Cardiac septum (tissue), 1 donor: ENCODE measurements around the gene CLDND1. TPM values are rescaled to one million over a fixed set of nuclear protein-coding genes. Genes with fewer than 3 reads are reported as not detected.
"Not testable (repeated sequence)": the region's sequence is repeated elsewhere in the genome, so short reads cannot be mapped to it uniquely, and the experiment has no call there.

Source experiments
- DNase-seq: peaks from one replicate; pipeline ENCODE4 v3.0.0-alpha.2; 2020; ENCODE audit warnings: low spot score
- intact Hi-C: fragments of 100-400 bp; cut with DNase I; formaldehyde crosslinking; loops from one replicate; pipeline ENCODE4 v1.14.0; 2022
- long read RNA-seq: library from polyadenylated mRNA; unstranded; transcript quantifications from one replicate; pipeline ENCODE4 v2.0.0, GENCODE V29; 2021
- total RNA-seq: library from RNA; stranded (reverse); fragmentation: NEBNext Ultra II Directional; extraction: Animal tissue kit (Norgen Biotek cat#: 25700); gene quantifications from one replicate; pipeline ENCODE4 v1.2.1, GENCODE V29; 2021
- donor health status: DM: no; HTN: no; CAD: no.

CLDND1 gene
- 80.8 TPM for total RNA-seq
- long read RNA-seq, transcript CLDND1-201 (5 exons, 2,161 nt), result major isoform, 34 of 71 reads
- long read RNA-seq, partial matches to known transcripts, result 12 of 71 reads
- long read RNA-seq, other reads (novel, unspliced or antisense), result 20 of 71 reads

GRCh38 chr3:98522544-98523281, at the start of gene CLDND1:
TSS of gene CLDND1 (minus strand) at chr3:98522902. CDS start at chr3:98521424, 1,478 bp downstream.
- intact Hi-C loops, result loop anchor here (2.0 to 10.0 kb wide), 3 partner anchors 70 to 758 kb away; partner anchors contain the start of genes ARL6, CPOX and DCBLD2
- peak; percentile 99 for DNase-seq

DNA sequence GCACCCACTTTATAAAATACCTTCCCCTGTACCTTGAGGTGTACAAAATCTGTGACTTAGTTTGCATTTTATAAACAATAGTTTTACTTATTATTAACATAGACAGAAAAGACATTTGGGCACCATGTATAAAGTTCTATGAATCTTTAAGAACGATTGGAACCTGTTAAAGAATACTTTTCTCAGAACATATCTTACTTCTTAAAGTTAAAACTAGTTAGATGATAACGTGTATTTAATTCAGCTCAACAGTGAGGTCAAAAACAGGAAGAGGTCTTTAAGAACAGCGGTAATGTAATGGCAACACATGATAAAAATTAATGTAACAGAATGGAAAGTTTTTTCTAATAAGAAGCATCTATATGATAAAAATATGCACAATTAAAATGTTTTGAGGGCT, 45.7 kb upstream of the CLDND1 start:
- DNase-seq, result no peak
- intact Hi-C loops, result no loop called here

DNA sequence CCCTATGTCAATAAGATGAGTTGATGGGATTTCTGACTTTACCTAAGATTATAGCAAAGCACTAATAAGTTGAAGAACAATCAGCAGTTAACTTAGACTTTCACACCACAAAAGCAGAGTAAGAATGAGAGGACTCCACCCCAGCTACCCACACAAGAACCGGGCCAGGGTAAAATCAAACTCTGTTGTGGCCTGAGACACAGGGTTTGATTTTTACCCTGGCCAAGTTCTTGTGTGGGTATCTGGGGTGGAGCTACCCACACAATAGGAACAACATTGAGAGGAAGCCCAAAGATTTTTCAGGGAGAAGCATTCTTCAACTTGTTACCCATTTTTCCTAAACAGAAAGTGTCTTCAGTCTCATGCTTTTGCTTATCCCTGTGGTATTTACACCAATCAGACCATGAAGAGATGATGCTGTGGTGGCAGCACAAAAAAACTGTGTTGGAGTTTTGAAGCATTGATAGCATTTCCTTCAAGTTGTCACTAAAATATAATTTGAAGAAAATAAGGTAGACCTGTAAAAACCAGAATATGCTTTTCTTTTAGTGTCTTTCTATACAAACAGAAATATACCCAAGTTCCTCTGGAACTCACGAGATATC, 45.1 kb upstream of the CLDND1 start:
- intact Hi-C loops, result no loop called here
- no peak for DNase-seq

GRCh38 chr3:98565843-98566242, 43.1 kb upstream of the CLDND1 start:
- intact Hi-C loops, result no loop called here
- DNase-seq, result no peak

DNA sequence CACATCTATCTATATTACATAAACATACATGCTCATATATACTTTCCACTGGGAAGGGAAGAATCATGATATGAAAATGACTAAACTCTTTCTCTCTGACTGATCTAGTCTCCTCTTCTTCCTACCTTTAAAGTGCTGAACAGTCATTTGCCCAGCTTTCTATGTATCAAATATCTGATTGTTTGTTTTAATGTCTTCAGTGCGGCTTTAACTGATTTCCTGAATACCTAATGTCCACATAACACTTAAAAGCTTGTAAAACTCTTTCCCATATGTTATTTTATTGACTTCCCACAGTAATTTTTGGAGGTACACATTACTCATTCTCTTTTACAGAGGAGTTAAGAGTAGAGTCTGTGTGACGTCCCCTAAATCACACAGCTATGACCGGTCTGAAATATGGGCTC, 42.5 kb upstream of the CLDND1 start:
- no peak for DNase-seq
- intact Hi-C loops, result no loop called here

GRCh38 chr3:98564282-98565005, 41.7 kb upstream of the CLDND1 start:
- intact Hi-C loops, result no loop called here
- DNase-seq, result no peak

- intact Hi-C loops, result no loop called here
- DNase-seq, result no peak
Observed at GRCh38 chr3:98563661-98564281, 41.1 kb upstream of the CLDND1 start.

- intact Hi-C loops, result no loop called here
- no peak for DNase-seq
Observed at GRCh38 chr3:98561727-98562521, 39.2 kb upstream of the CLDND1 start.

DNA sequence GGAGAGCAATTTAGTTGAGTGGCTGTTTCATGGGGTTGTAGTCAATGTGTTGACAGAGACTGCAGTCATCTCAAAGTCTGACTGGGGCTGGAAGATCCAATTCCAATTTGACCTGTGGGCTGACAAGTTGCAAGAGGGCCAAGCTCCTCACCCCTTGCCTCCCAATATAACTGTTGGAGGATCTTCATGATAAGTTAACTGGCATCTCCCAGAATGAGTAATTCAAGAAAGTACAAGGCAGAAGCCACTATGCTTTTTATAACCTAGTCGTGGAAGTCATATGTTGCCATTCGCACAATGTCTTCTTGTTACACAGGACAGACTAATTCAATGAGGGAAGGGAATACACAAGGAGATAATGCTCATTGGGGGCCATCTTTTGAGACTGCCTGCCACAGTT, 38.2 kb upstream of the CLDND1 start:
- intact Hi-C loops, result no loop called here
- no peak for DNase-seq

GRCh38 chr3:98559769-98560168, 37.1 kb upstream of the CLDND1 start:
- DNase-seq, intact Hi-C loops: not testable (repeated sequence)

- intact Hi-C loops, result no loop called here
- no peak for DNase-seq
Observed at GRCh38 chr3:98558100-98558827, 35.6 kb upstream of the CLDND1 start.

DNA sequence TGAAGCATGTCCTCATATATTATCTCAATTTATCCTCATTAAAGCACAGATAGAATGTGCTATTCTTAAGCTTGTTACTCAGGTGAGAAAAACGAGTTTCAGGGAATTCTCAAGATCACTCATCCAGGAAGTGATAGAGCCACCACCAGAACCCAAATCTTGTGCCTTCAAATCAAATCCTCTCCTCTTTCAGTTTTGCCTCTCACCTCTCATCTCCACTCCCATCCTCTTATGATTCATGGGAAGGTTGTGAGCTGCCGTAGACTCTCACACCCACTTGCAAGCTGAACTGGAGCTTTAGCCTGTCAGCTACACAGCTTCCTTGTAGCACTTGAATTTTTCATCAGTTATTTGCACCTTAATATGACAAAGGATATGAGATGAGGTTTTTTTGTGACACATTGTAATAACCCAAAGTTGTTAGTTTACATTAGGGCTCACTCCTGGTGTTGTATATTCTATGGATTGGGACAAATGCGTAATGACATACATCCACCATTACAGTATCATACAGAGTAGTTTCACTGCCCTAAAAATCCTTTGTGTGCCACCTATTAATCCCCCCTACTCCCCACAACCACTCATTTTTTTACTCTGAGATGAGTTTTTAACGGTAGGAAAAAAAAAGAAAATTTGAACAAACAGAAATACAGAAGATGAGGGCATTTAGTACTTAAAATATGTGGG, 34.8 kb upstream of the CLDND1 start:
- DNase-seq, result no peak
- intact Hi-C loops, result no loop called here

GRCh38 chr3:98556164-98557130, 33.7 kb upstream of the CLDND1 start:
- intact Hi-C loops, result no loop called here
- DNase-seq, result no peak

- intact Hi-C loops, result no loop called here
Observed at GRCh38 chr3:98555025-98555379, 32.3 kb upstream of the CLDND1 start.

GRCh38 chr3:98554580-98554979, 31.9 kb upstream of the CLDND1 start:
- intact Hi-C loops, result no loop called here
- no peak for DNase-seq

More at GRCh38 chr3:98555025-98555379, 32.3 kb upstream of the CLDND1 start:
- no peak for DNase-seq

DNA sequence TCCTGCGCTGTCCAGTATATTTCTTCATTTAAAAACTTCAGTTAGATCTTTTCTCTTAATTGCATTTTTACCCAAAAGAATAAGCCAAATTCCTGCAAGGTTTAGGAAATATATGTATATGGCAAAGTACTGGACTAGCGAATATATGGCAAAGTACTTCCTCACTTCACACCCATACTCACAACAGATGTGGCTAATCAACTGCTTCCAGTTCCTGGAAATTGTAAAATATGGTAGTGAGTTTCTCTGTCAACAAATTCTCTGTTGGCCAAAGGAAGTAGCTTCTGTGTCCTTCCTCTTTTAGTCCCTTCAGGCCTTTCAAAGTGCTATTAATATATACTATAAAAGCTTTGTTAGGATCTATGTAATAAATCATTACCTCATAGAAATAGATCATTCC, 31.1 kb upstream of the CLDND1 start:
- intact Hi-C loops, result no loop called here
- DNase-seq, result no peak

- no peak for DNase-seq
- intact Hi-C loops, result no loop called here
Observed at GRCh38 chr3:98553021-98553563, 30.4 kb upstream of the CLDND1 start.
